H54 (cell line): Measurements from ENCODE around the gene IL2RG.
A peak's percentile ranks its signal among the peaks of the same experiment; 100 is the strongest.

ENCODE experiments used
- DNase-seq: peaks from one replicate; pipeline ENCODE4 v3.0.0; 2011; ENCODE audit warnings: low spot score, mixed read lengths; ENCODE audit not compliant: insufficient read length
- FAIRE-seq: peaks from 3 replicates; lab custom pipeline; 2011; peaks lifted over from hg19 to GRCh38; lab: Jason Lieb, UNC
- POLR2A ChIP-seq: IDR thresholded peaks from 2 replicates; pipeline ENCODE4 v1.6.1; 2011; ENCODE audit warnings: low read depth, mild to moderate bottlenecking, low read length

Gene IL2RG

DNA sequence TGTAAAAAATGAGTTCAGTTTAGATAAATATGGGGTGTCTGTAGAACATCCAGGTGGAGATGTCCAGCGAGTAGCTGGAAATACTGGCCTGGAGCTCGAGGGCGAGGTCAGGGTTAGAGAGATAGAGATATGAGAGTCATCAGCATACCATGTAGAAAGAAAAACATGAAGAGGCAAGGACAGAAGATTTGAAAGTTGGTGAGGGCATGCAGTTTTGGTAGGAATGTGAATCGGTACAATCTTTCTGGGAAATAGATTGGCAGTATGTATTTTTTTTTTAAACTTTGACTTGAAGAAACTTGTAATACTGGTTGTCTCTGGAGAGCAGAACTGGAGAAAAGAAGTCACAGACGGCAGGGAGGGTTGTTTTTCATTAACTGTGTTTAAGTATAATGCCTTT is 40.8 kb downstream of the IL2RG start:
- no peak for TF ChIP-seq POLR2A
- FAIRE-seq: no peak
- no peak for DNase-seq

DNA sequence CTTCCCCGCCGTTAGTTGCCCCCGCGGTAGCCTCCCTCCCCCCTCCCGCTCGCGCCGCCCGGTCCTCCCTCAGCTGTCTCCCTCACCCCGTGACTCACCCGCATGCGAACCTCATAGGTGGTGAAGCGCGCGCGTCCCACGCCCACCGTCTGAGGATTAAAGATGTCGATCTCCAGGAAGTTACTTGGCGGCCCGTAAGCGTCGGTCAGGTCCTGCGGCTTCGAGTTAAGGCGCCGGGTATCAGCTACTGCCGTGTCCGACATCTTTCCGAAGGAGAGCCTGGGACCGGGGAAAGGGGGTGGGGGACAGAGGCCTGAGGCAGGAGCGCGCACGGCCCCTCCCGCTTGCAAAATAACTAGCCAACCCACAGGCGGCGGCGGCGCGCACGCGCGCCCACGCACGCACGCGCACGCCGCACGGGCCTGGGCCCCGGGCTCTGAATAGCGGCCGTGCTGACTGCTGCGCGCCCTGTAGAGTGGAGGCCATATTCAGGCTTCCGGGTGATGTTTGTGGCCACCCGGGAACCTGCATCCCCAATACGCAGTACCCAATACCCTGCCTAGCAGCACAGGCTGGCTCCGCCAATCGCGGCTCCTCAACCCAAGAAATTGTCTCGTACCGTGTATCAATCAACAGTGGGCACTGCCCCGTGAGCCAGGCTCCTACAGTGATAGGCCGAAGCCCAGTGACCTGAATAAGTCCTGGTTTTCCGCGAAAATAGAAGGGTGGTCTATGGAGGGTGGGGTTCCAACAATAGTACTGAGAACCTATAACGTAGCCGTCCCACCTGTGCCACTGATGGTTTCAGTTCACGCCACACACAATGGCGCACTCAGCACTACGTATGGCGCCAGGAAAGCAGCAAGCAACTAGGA is 43.1 kb downstream of the IL2RG start, which contains the start of gene SNX12:
Gene SNX12, minus strand, starts transcription at position 291 of the 875 bp plus-strand sequence. Its CDS starts 28 bp downstream, at position 263.
- FAIRE-seq (peak; percentile 95), DNase-seq (peak; percentile 76)
- peak; percentile 56; the same call in 1 of the 2 replicates for TF ChIP-seq POLR2A

DNA sequence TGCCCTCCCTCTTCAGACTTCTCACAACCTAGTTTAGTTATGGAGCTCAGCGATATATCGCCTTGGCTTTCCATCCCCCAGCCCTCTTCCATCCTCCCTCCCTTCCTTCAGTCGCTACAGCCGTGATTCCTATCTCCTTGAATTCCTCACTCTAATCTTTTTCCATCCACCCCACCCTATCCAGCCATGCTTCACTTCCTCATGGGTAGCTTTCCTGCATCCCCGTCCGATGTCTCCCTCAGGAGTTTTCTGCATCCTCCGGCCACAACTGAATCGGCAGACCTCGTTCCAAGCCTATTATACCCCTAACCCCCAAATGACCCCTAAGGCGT is 43.7 kb downstream of the IL2RG start:
- DNase-seq: no peak
- no peak for TF ChIP-seq POLR2A
- no peak for FAIRE-seq

DNA sequence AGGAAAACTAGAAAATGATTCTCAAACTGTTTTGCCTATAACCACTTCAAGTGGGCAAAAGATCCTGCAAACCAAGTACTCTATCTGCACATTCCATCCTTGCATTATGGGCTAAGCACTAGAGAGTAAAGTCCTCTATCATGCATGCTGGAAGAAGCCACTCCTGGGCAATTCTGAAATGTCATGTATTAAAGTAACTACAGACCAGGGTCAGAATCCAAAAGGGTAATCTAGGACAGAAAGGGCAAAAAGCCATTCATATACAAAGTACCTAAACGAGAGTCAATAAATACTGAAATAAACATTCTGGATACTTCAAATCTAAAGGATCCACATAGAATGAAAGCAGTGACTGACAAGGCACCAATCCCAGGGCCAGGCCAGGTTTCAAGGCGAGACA is 44.3 kb downstream of the IL2RG start:
- DNase-seq (no peak), FAIRE-seq (no peak)
- no peak for TF ChIP-seq POLR2A

DNA sequence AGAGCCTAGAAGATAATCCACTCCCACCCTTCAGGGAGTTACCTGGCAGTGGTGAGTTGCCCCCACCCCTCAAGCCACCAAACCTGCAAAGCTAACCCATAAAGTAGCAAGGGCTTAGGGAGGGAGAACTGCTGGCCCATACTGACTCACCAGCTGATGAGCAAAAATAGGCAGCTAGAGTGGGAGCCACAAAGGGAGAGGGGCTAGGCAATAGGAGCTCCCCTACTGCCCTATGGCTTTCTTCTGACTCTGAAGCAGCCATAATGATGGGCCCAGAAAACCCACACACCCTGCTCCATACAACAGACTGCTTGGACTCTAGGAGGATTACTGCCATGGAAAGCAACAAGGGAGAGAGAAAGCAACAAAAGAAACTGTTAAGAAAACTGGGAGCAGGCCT is 51.2 kb downstream of the IL2RG start:
- no peak for DNase-seq
- no peak for TF ChIP-seq POLR2A
- no peak for FAIRE-seq

DNA sequence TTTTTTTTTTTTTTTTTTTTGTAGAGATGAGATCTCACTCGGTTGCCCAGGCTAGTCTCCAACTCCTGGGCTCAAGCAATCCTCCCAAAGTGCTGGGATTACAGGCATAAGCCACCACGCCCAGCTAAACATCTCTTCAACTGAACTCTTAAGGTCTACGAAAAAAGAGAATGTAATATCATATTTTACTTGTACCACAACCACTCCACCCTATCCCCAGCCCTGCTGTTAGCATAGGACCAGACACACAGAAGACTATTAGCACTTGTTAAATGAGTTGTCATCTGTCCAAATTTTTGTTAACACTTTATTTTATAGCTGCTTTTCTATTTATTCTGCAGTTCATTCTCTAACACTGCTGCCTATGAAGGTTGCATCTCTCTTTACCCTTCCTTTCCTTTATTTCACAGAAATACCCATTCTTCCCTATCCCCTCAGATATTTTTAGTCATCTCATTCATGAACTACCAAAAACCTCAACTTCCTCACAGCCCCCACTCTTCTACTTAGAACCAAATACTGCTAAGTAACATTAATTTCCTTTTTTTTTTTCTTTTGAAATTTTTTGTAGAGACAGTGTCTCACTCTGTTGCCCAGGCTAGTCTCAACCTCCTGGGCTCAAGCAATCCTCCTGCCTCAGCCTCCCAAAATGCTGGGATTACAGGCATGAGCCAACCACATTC is 53.4 kb downstream of the IL2RG start:
- DNase-seq (no peak), FAIRE-seq (no peak)
- no peak for TF ChIP-seq POLR2A
